NCI-H526 (cell line): ENCODE data around the gene LSG1.
A peak's percentile ranks its signal among the peaks of the same experiment; 100 is the strongest.
"Not testable (repeated sequence)": the region's sequence is repeated elsewhere in the genome, so short reads cannot be mapped to it uniquely, and the experiment has no call there.

Experiments used
- DNase-seq, 2 experiments: peaks; one replicate each; lab custom pipeline; 2025; lab: John Stamatoyannopoulos, UW

Gene LSG1

GRCh38 chr3:194654443-194654842, 17.5 kb downstream of the LSG1 start:
- DNase-seq: no peak

GRCh38 chr3:194647747-194648146, 24.2 kb downstream of the LSG1 start:
- no peak for DNase-seq

GRCh38 chr3:194642769-194643168, 29.2 kb downstream of the LSG1 start:
- DNase-seq: no peak

- DNase-seq: no peak
These were observed 31.2 kb downstream of the LSG1 start for GRCh38 chr3:194640829-194641228.

GRCh38 chr3:194638991-194639605, 32.9 kb downstream of the LSG1 start:
- DNase-seq: no peak

- DNase-seq: no peak
These were observed 34.2 kb downstream of the LSG1 start for GRCh38 chr3:194637541-194638400.

GRCh38 chr3:194637066-194637465, 34.9 kb downstream of the LSG1 start:
- DNase-seq: no peak

GRCh38 chr3:194633349-194634004, 38.5 kb downstream of the LSG1 start, which contains the start of gene TMEM44:
Gene TMEM44, minus strand, starts transcription at chr3:194633419. Its CDS starts 204 bp downstream, at chr3:194633215.
- DNase-seq: peak; percentile 66 to 82

- DNase-seq: peak in 1 of 2 experiments; percentile 82
These were observed 39.1 kb downstream of the LSG1 start for GRCh38 chr3:194632809-194633348.

GRCh38 chr3:194632226-194632808, 39.7 kb downstream of the LSG1 start:
- no peak for DNase-seq

- DNase-seq: no peak
These were observed 40.3 kb downstream of the LSG1 start for GRCh38 chr3:194631696-194632095.

GRCh38 chr3:194630681-194631080, 41.3 kb downstream of the LSG1 start:
- DNase-seq: not testable (repeated sequence)

GRCh38 chr3:194624956-194625355, 47.0 kb downstream of the LSG1 start:
- no peak for DNase-seq

- DNase-seq: no peak
These were observed 48.3 kb downstream of the LSG1 start for GRCh38 chr3:194623449-194624290.

GRCh38 chr3:194622621-194623340, 49.2 kb downstream of the LSG1 start:
- DNase-seq: no peak

- DNase-seq: no peak
These were observed 50.0 kb downstream of the LSG1 start for GRCh38 chr3:194621947-194622346.

GRCh38 chr3:194620196-194620595, 51.8 kb downstream of the LSG1 start:
- DNase-seq: no peak

- DNase-seq: no peak
These were observed 52.2 kb downstream of the LSG1 start for GRCh38 chr3:194619741-194620140.

- DNase-seq: no peak
These were observed 53.0 kb downstream of the LSG1 start for GRCh38 chr3:194618858-194619608.

GRCh38 chr3:194617827-194618226, 54.2 kb downstream of the LSG1 start:
- no peak for DNase-seq
